GM21390 (cell line): ENCODE results near the gene REN.

Source experiments
- ATAC-seq: cut with Tn5 transposase; IDR thresholded peaks from one replicate; pipeline ENCODE4 v1.9.1; 2021; ENCODE audit not compliant: unreplicated experiment

The REN gene

GRCh38 chr1:204110894-204111633, 55.1 kb downstream of the REN start:
- no peak for ATAC-seq

GRCh38 chr1:204108312-204109141, 57.6 kb downstream of the REN start:
- ATAC-seq = no peak

GRCh38 chr1:204107892-204108291, 58.2 kb downstream of the REN start:
- ATAC-seq = no peak

GRCh38 chr1:204106825-204107224, 59.3 kb downstream of the REN start:
- ATAC-seq = no peak

GRCh38 chr1:204105131-204105515, 61.0 kb downstream of the REN start:
- no peak for ATAC-seq
